ENCODE results near the gene PMEPA1.

- TF ChIP-seq CTCF (IDR thresholded peaks at IDR 0.05; ENCODE audit: insufficient read depth, low read depth, low read length) = no peak
- TF ChIP-seq EZH2 (IDR thresholded peaks at IDR 0.05; ENCODE audit: insufficient read depth, low read length) = no peak
These were observed 48.7 kb downstream of the PMEPA1 start for GRCh38 chr20:57660922-57661745.
